ENCODE measurements around the gene PPP1R26.
"Not testable (repeated sequence)": the region's sequence is repeated elsewhere in the genome, so short reads cannot be mapped to it uniquely, and the experiment has no call there.

Gene PPP1R26

GRCh38 chr9:135505406-135506187 lies 26.0 kb downstream of the PPP1R26 start:
- no peak for DNase-seq (ENCODE audit: low read depth in 2 of 2)

DNA sequence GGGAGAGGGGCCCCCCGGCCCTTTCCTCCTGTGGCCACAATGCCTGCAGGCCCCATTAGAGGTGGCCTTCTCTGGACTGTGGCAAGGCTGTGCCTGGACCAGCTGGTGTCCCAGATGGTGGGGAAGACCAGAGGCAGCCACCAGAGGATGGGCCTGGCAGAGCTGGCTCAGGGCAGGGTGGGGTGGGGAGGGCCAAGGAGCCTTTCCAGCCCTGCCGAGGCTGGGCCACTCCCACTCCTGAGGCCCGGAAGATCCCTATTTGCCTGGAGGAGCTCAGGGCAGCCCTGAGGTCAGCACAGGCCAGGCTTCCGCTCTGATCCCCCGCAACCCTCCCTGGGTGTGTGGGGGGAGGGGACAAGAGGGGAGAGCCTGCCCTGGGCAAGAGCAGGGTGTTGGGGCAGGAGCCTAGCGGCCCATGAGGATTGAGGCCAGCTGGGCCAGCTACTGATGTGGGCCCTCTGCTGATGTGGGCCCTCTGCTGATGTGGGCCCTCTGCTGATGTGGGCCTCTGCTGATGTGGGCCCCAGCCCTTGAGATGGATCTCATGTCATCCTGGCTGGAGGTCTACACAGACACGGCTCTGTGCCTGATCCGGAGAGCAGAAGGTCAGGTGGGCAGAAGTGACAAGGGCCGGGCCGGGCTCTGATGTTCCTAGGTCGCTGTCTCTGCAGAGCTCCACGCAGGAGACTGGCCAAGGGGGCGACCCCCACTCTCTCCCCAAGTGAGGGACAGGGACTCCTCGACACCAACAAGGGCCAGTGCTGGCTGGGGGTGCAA lies 26.9 kb downstream of the PPP1R26 start:
- DNase-seq (ENCODE audit: low read depth in 2 of 2), result no peak

- no peak for DNase-seq (ENCODE audit: low read depth in 2 of 2)
Measured at GRCh38 chr9:135507104-135508035, 27.8 kb downstream of the PPP1R26 start.

DNA sequence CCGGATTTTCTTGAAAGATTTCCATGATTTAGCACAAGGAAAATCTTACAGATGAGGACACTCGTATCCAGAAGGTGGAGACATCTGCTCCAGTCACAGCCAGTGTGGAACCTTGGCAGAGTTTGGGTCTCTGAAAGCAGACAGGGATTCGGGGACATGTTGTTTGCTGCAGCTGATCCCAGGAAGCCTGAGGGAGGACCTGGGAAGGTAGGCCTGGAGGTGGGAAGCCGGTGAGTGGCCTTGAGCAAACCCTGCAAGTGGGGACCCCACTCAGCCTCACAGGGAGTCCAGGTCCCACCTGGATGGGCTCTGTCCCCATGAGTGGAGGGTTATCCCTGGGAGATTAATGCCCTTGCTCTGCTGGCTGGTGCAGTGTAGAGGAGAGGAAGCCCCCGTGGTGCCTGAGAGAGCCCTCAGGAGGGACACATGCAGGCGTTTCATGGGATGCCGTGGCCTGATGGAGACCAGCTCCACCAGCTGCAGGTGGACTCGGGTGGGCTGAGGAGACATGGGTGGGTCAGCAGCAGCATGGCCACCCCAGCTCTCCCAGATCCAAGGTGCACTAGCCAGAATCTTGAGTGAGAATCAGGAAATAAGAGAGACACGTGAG lies 28.7 kb downstream of the PPP1R26 start:
- no peak for DNase-seq (ENCODE audit: low read depth in 2 of 2)

- DNase-seq (ENCODE audit: low read depth in 2 of 2), result no peak
Measured at GRCh38 chr9:135509458-135509857, 29.9 kb downstream of the PPP1R26 start.

DNA sequence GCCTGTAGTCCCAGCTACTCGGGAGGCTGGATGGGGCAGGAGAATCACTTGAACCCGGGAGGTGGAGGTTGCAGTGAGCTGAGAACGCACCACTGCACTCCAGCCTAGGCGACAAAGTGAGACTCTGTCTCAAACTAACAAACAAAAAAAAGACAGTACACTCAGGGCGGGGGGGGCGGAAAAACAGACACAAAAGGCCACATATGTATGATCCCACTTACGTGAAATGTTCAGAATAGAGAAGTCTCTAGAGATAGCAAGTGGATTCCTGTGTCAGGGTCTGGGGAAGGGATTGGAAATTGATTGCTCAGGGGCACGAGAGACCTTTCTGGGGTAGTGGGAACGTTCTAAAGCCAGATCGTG lies 32.6 kb downstream of the PPP1R26 start:
- DNase-seq (ENCODE audit: low read depth in 2 of 2), result no peak

GRCh38 chr9:135512904-135513303 lies 33.3 kb downstream of the PPP1R26 start:
- DNase-seq (ENCODE audit: low read depth in 2 of 2), result no peak

GRCh38 chr9:135513351-135513846 lies 33.8 kb downstream of the PPP1R26 start:
- DNase-seq (ENCODE audit: low read depth in 2 of 2), result no peak

- not testable (repeated sequence) for DNase-seq (ENCODE audit: low read depth in 2 of 2)
Measured at GRCh38 chr9:135513906-135514305, 34.3 kb downstream of the PPP1R26 start.

DNA sequence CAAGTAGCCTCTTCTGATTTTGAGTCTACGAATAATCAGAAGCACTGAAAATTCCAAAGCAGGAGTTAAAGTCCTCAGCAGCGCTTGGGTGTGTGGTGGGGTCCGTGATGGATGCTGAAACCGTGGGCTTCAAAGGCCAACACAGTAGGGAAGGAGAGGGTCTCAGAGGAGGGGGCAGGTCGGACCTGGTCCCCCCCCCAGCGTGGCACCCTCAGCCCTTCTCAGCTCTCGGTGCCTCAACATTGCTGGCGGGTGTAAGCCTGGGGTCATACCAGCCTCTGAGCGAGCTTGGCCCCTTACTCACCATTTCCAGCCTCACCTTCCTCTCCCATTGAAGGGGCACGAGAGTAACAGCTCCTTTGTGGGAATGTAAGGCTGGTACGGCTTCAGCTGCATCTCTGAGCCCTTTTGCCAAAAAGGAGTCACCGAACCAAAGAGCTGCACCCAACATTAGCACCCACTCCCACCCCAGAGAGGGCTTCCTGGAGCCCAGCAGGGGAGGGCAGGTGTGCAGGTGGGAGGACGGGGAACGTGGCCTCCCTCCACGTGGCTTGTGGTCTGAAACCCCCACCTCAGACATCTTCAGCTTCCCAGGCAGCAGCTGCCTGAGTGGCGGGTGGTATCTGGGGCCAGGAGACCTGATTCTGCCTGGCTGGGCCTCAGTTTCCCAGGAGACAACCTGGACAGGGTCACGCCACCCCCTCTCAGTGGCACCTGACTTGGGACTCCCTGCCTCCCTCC lies 34.9 kb downstream of the PPP1R26 start:
- DNase-seq (ENCODE audit: low read depth in 2 of 2), result no peak

- no peak for DNase-seq (ENCODE audit: low read depth in 2 of 2)
Measured at GRCh38 chr9:135515083-135515951, 35.7 kb downstream of the PPP1R26 start.

GRCh38 chr9:135516132-135516860 lies 36.7 kb downstream of the PPP1R26 start:
- DNase-seq (ENCODE audit: low read depth in 2 of 2), result no peak

GRCh38 chr9:135517407-135517822 lies 37.8 kb downstream of the PPP1R26 start:
- no peak for DNase-seq (ENCODE audit: low read depth in 2 of 2)

- DNase-seq (ENCODE audit: low read depth in 2 of 2), result no peak
Measured at GRCh38 chr9:135519179-135519971, 39.8 kb downstream of the PPP1R26 start.

GRCh38 chr9:135520916-135521607 lies 41.5 kb downstream of the PPP1R26 start, which contains the start of gene LCN1:
LCN1 (plus strand) TSS chr9:135521440; CDS start chr9:135521498, 58 bp downstream.
- DNase-seq (ENCODE audit: low read depth in 2 of 2), result no peak

GRCh38 chr9:135521608-135522095 lies 42.1 kb downstream of the PPP1R26 start:
- DNase-seq (ENCODE audit: low read depth in 2 of 2), result no peak

GRCh38 chr9:135522137-135522877 lies 42.7 kb downstream of the PPP1R26 start:
- no peak for DNase-seq (ENCODE audit: low read depth in 2 of 2)
